Heart right ventricle (tissue), 16 donors: ENCODE results near the gene RAB11FIP5. TPM values are rescaled to one million over a fixed set of nuclear protein-coding genes. Genes with fewer than 3 reads are reported as not detected.
A peak's percentile ranks its signal among the peaks of the same experiment; 100 is the strongest.

Source experiments
- ATAC-seq, 8 donors: fragments of 200-7000 bp; cut with Tn5 transposase; one replicate each; pipeline ENCODE4 v1.9.1; 2020; ENCODE audit warnings: mild to moderate bottlenecking in 8 of 8, moderate library complexity in 8 of 8, moderate number of reproducible peaks in 1 of 8
- DNase-seq, 2 donors: peaks; one replicate each; pipeline ENCODE4 v3.0.0-alpha.2; 2020
- H3K27ac ChIP-seq, 10 donors: fragments of 200-600 bp; sonication (generic) in 2 of 10; one replicate each; pipeline versions ENCODE4 v1.5.0 to v1.8.0; 2020 to 2022; ENCODE audit warnings: mild to moderate bottlenecking in 3 of 10
- H3K27me3 ChIP-seq, 7 donors: fragments of 200-600 bp; one replicate each; pipeline ENCODE4 v1.8.0; 2021 to 2022; ENCODE audit warnings: mild to moderate bottlenecking in 2 of 7
- H3K36me3 ChIP-seq, 9 donors: fragments of 200-600 bp; sonication (generic) in 1 of 9; one replicate each; pipeline versions ENCODE4 v1.5.0 to v1.8.0; 2020 to 2022; ENCODE audit warnings: mild to moderate bottlenecking in 2 of 9
- H3K4me1 ChIP-seq, 9 donors: fragments of 200-600 bp; sonication (generic) in 1 of 9; one replicate each; pipeline versions ENCODE4 v1.5.0 to v1.8.0; 2020 to 2022; ENCODE audit warnings: mild to moderate bottlenecking in 4 of 9
- H3K4me3 ChIP-seq, 10 donors: fragments of 200-600 bp; sonication (generic) in 2 of 10; one replicate each; pipeline versions ENCODE4 v1.5.0 to v1.8.0; 2020 to 2022; ENCODE audit warnings: mild to moderate bottlenecking in 7 of 10, moderate library complexity in 2 of 10
- H3K9me3 ChIP-seq, 11 donors: fragments of 200-600 bp in 10 of 11; sonication (generic) in 2 of 11; one replicate each; pipeline versions ENCODE4 v1.5.0 to v1.8.0; 2013 to 2022; ENCODE audit warnings: mild to moderate bottlenecking in 2 of 11, control low read depth in 1 of 11, moderate library complexity in 1 of 11
- WGBS, 2 donors: extraction: QIAGEN DNeasy Blood & Tissue Kit; methylation state at CpG; one replicate each; pipeline ENCODE4 v1.1.7; 2013; ENCODE audit warnings: inconsistent platforms in 1 of 2; 5-methylcytosine and 5-hydroxymethylcytosine counted together
- intact Hi-C, 10 donors: fragments of 100-400 bp; cut with DNase I; formaldehyde crosslinking; loops; one replicate each; pipeline versions ENCODE4 v1.11.1 to v1.14.2; 2022
- polyA plus RNA-seq, 2 donors: library from polyadenylated mRNA; stranded (reverse); fragments of 200-250 nt; gene quantifications; one replicate each; pipeline ENCODE4 v1.2.3, GENCODE V29; 2013
- total RNA-seq, 10 donors: library from RNA; stranded (reverse); fragmentation: NEBNext Ultra II Directional in 3 of 10; extraction: Animal tissue kit (Norgen Biotek cat#: 25700) in 3 of 10; gene quantifications; one replicate each; pipeline versions ENCODE4 v1.2.1 to v1.2.4, GENCODE V29; 2021 to 2023
- TF ChIP-seq, protein P1 (sequence below), 9 donors: fragments of 200-600 bp; sonication (generic) in 2 of 9; IDR thresholded peaks; one replicate each; pipeline versions ENCODE4 v1.5.0 to v1.8.0; 2021 to 2022; ENCODE audit warnings: antibody characterized with exemption in 9 of 9, mild to moderate bottlenecking in 5 of 9, moderate library complexity in 1 of 9
- donor health status: Arrhythmogenic right ventricular cardiomyopathy.
- donor health status: ischemic (EF 13 %, LVEDD 7.1; RV severe dilation, severe dysfunction).
- donor health status: healthy with polysubstance abuse.
- donor health status: DM: no; HTN: yes; CAD: no.
- donor health status: DM: no; HTN: no; CAD: no.
- donor health status: ischemic (EF 25% LVEDD 6.9; RV normal size, moderate dysfunction).
- donor health status: ischemic (EF 25% LVEDD 5.7; RV mildly dilated, moderate dysfunction).
- donor health status: healthy.
- donor health status: DM: yes; HTN: yes; CAD: no.
- donor health status: Ischemic cardiomyopathy.
- donor health status: ischemic (EF 35%, LVEDD 5.7; RV mildly dilated, moderate dysfunction).
- donor health status: nonischemic (EF 11% LVEDD 7.7; RV severe dilation, severe dysfunction).
- donor health status: DM: yes; HTN: yes; CAD: no.
- donor health status: PGD.
- donor health status: ischemic (EF 29% LVEDD 5.4; RV normal size, mild dysfunction).
- donor health status: nonischemic (EF 23%, LVEDD 6.1; RV moderate dilation, normal function).

The RAB11FIP5 gene
- total and polyA plus RNA-seq, 12 donors: 6.8 to 30.4 (median 22.3) TPM

DNA sequence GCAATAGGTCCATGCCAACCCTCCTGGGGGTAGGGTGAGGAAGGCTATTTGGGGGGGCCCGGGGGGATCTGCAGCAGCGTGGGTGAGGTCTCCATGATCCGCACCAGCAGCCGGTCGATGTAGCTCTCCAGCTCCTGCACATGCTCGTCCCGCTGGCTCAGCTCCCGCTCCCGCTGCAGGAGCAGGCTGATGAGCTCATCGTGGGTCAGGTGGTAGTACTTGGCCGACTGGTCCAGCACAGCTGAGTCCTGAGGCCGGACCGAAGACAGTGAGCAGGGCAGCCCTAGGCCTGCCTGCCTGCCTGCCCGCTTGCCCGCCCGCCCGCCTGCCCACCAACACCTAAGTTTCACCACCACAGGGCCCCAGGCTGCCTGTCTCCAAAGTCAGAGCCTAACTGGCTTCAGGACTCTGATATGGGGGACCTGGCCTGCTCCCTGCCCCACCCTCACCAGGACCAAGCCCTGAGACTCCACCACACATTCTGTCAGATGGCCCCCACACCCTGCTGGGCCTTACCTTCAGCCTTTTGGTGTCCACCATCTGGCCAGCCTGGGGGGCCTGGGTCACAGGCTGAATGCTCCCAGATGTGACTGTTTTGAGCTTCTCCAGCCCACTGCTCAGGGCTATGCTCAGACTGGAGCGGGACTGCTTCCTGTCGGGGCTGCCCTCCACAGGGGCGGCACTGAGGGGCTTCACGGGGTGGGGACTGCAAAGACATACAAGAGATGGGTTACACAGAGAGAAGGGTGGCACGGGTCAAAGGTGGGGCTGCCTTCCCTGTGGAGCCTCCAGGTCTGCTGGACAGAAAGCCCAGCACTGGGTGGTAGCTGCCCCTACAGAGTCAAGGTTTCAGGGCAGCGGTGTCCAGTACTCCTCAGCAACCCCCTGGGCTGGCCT lies 37.0 kb downstream of the RAB11FIP5 start:
- intact Hi-C loops: loop anchor here in 6 of 10 donors (5.0 to 10.0 kb wide), 3 partner anchors 83 to 183 kb away; no protein-coding TSS in a partner anchor
- H3K9me3 ChIP-seq: no peaks in the 10 kb centered on the region
- peak overlapping the region in 3 of 10 donors; percentile 25 to 47 (median 41) for H3K27ac ChIP-seq
- DNase-seq (peak in 1 of 2 donors; percentile 69), ATAC-seq (peak in 2 of 8 donors; percentile 3 to 12)
- peaks cover 0 to 49% (median 7%) of the 10 kb centered on the region in 9 donors for H3K36me3 ChIP-seq
- WGBS, 2 donors: 77% methylated on average over 23 of the region's 23 CpGs
- H3K4me3 ChIP-seq: no peak overlapping the region
- peaks cover 2 to 23% (median 9%) of the 10 kb centered on the region in 9 donors for H3K4me1 ChIP-seq
- H3K27me3 ChIP-seq: no peaks in the 10 kb centered on the region
- TF ChIP-seq, protein P1, sequence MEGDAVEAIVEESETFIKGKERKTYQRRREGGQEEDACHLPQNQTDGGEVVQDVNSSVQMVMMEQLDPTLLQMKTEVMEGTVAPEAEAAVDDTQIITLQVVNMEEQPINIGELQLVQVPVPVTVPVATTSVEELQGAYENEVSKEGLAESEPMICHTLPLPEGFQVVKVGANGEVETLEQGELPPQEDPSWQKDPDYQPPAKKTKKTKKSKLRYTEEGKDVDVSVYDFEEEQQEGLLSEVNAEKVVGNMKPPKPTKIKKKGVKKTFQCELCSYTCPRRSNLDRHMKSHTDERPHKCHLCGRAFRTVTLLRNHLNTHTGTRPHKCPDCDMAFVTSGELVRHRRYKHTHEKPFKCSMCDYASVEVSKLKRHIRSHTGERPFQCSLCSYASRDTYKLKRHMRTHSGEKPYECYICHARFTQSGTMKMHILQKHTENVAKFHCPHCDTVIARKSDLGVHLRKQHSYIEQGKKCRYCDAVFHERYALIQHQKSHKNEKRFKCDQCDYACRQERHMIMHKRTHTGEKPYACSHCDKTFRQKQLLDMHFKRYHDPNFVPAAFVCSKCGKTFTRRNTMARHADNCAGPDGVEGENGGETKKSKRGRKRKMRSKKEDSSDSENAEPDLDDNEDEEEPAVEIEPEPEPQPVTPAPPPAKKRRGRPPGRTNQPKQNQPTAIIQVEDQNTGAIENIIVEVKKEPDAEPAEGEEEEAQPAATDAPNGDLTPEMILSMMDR (IDR thresholded peaks at IDR 0.05): no peak

DNA sequence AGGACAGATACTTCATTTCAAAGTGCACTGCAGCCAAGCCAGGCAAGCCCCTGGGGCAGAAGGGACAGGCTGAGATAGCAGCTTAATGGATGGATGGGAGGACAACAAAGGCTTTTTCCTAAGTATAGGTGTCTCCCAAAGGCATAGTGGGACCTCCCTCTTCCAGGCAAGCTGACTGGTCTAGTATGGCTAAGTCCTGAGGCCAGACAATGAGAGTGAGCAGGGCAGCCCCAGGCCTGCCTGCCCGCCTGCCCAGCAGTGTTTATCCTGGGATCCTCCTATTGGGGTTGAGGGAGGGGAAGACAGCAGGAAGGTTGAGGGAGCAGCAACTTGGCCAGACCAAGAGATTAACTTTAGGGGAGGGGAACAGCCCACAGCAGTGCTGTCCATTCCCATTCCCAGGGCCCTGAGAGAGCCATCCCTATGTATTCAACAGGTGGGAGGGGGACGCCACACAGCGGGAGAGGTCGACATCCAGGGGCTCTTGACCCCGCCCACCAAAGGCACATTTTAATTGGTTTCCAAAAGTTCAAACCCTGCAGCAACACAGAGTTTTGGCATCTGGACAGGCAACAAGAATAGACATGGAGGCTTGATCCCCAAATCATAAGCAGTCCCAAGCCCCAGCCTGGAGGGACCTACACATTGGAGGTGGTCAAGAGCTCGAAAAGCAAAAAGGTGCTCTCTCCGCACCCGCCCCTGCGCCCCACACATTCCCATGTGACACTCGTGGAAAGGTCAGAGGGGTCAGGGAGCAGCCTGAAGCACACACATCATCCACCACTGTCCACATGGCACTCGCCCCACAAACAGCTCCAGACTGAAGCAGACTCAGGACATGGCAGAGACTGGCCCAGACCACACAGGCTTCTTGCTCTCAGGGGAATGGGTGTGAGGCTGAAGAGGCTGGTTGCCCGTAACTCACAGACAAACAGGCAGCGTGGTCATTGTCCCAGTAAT lies 38.4 kb downstream of the RAB11FIP5 start:
- peaks cover 0 to 36% (median 0%) of the 10 kb centered on the region in 9 donors for H3K36me3 ChIP-seq
- peaks cover 6 to 34% (median 19%) of the 10 kb centered on the region in 9 donors for H3K4me1 ChIP-seq
- no peaks in the 10 kb centered on the region for H3K9me3 ChIP-seq
- TF ChIP-seq, protein P1 (IDR thresholded peaks at IDR 0.05): no peak
- DNase-seq (no peak), ATAC-seq (no peak)
- H3K27ac ChIP-seq: no peak overlapping the region
- H3K27me3 ChIP-seq: no peaks in the 10 kb centered on the region
- no peak overlapping the region for H3K4me3 ChIP-seq
- 87 to 88% methylated on average over 13 of the region's 13 CpGs for WGBS, 2 donors
- intact Hi-C loops: loop anchor here in 6 of 10 donors (5.0 to 10.0 kb wide), 5 partner anchors 38 to 182 kb away; partner anchors contain the start of gene RAB11FIP5 (in 1 of the 6)

DNA sequence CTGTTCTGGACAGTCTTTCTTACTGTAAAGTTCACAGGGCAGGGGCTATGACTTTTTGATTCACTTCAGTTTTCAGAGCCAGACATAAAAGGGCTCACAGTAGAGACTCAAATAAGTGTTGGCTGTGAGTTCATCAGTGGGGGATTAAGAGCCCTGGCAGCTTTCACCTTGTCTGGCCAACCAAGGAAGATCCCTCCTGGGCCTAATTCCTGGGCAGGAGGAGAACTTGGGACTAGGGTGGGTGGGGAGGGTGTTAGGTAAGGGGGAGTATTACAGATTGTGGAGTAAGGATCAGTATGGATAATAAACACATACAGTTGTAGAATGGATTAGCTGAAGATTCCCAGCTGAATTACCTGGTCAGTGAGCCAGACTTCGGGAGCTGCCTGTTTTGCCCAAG lies 40.3 kb downstream of the RAB11FIP5 start:
- DNase-seq (no peak), ATAC-seq (no peak)
- Histone ChIP-seq H3K4me3 (peak overlapping the region in 9 of 10 donors; percentile 69 to 98 (median 94)), H3K9me3 (no peaks in the 10 kb centered on the region), H3K36me3 (peaks cover 0 to 26% (median 0%) of the 10 kb centered on the region in 9 donors), H3K4me1 (peaks cover 10 to 44% (median 25%) of the 10 kb centered on the region in 9 donors), H3K27me3 (no peaks in the 10 kb centered on the region), H3K27ac (peak overlapping the region in 8 of 10 donors; percentile 91 to 99 (median 94))
- intact Hi-C loops: loop anchor here in 5 of 10 donors (5.0 to 10.0 kb wide), 4 partner anchors 40 to 178 kb away; partner anchors contain the start of gene RAB11FIP5 (in 1 of the 5)
- TF ChIP-seq, protein P1 (IDR thresholded peaks at IDR 0.05): no peak
- WGBS, 2 donors: 96% methylated on average over 1 of the region's 1 CpG
